Epithelial cell of proximal tubule (primary cell): ENCODE data around the gene PADI6. TPM values are rescaled to one million over a fixed set of nuclear protein-coding genes. Genes with fewer than 3 reads are reported as not detected.

Experiments used
- DNase-seq: peaks from one replicate; pipeline ENCODE4 v3.0.0-alpha.2; 2011; ENCODE audit warnings: low read depth
- H3K4me3 ChIP-seq: 2 replicates; pipeline ENCODE4 v1.5.1; 2011; ENCODE audit warnings: low read depth, mild to moderate bottlenecking, low read length
- total RNA-seq: library from RNA; depleted of rRNA; stranded (reverse); fragments of >200 nt; gene quantifications from 2 replicates; pipeline ENCODE4 v1.2.3, GENCODE V29; 2015
- TF ChIP-seq, protein P1 (sequence below): conservative IDR thresholded peaks from 2 replicates; pipeline ENCODE4 v1.5.1; 2012; ENCODE audit warnings: low read depth, mild to moderate bottlenecking, low read length

The PADI6 gene
- total RNA-seq, 1 donor from 2014 or later = not detected

DNA sequence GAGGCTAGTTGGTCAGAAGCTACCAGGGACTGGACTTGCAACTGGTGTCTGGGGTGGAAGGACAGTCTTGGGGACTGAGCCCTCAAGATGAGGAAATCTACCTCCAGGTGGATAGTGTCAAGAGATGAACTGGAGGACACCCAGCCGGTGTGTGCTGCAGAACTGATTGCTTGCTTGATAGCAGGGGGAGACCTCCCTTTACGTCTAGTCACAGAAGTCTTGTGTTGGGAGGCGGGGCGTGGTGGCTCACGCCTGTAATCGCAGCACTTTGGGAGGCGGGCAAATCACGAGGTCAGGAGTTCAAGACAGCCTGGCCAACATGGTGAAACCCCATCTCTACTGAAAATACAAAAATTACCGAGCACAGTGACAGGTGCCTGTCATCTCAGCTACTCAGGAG is 62.6 kb downstream of the PADI6 start:
- no peak overlapping the region for H3K4me3 ChIP-seq
- no peak for DNase-seq
- TF ChIP-seq, protein P1, sequence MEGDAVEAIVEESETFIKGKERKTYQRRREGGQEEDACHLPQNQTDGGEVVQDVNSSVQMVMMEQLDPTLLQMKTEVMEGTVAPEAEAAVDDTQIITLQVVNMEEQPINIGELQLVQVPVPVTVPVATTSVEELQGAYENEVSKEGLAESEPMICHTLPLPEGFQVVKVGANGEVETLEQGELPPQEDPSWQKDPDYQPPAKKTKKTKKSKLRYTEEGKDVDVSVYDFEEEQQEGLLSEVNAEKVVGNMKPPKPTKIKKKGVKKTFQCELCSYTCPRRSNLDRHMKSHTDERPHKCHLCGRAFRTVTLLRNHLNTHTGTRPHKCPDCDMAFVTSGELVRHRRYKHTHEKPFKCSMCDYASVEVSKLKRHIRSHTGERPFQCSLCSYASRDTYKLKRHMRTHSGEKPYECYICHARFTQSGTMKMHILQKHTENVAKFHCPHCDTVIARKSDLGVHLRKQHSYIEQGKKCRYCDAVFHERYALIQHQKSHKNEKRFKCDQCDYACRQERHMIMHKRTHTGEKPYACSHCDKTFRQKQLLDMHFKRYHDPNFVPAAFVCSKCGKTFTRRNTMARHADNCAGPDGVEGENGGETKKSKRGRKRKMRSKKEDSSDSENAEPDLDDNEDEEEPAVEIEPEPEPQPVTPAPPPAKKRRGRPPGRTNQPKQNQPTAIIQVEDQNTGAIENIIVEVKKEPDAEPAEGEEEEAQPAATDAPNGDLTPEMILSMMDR = no peak

DNA sequence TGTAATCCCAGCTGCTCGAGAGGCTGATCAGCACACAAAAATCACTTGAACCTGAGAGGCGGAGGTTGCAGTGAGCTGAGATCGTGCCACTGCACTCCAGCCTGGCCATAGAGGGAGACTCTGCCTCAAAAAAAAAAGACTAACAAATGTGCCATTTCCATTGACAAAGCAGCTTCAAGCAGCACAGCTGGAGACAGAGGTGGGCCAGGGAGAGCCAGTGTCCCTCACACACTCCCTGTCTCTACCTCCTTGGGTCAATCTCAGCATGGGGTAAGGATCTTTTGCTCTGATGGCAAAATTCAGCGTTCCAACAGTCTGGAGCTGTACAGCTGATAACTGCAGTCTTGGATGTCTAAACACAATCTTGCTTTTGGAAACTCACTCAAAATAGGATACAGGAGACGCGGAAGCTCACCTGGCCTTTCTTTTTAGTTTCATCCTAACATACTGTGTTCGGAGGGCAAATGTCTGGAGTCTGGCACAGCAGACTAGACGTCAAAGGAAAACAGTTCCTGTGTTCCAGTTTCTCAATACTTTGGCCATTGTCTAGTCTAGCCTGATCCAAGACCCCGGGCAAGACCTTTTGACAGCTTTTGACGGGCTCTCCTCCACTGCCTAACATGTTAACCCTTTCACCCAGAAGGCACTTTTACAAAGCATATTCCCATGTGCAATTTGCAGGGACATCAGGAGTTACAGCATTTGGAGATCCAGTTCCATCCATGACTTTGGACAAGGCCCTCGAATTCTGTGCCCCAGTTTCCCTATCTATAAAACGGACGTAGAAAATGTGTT is 64.6 kb downstream of the PADI6 start:
- no peak for DNase-seq
- H3K4me3 ChIP-seq = peak overlapping the region; percentile 97
- TF ChIP-seq, protein P1 = no peak

DNA sequence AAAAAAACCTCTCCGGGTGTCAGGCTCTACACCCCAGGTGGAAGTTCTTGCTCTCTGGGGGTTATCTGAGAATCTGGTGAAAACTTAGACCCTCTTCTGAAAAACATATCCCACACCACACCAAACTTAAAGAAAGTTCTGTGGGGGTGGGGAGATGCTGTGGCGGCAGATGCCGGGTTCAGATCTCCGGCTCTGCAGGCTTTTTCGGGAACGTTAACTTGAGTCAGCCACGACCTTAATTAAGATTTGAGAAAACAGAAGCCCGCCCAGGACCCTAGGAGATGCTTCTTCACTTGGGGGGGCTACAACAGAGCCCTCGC is 65.2 kb downstream of the PADI6 start:
- TF ChIP-seq, protein P1 = no peak
- DNase-seq = no peak
- H3K4me3 ChIP-seq = peak overlapping the region; percentile 97

DNA sequence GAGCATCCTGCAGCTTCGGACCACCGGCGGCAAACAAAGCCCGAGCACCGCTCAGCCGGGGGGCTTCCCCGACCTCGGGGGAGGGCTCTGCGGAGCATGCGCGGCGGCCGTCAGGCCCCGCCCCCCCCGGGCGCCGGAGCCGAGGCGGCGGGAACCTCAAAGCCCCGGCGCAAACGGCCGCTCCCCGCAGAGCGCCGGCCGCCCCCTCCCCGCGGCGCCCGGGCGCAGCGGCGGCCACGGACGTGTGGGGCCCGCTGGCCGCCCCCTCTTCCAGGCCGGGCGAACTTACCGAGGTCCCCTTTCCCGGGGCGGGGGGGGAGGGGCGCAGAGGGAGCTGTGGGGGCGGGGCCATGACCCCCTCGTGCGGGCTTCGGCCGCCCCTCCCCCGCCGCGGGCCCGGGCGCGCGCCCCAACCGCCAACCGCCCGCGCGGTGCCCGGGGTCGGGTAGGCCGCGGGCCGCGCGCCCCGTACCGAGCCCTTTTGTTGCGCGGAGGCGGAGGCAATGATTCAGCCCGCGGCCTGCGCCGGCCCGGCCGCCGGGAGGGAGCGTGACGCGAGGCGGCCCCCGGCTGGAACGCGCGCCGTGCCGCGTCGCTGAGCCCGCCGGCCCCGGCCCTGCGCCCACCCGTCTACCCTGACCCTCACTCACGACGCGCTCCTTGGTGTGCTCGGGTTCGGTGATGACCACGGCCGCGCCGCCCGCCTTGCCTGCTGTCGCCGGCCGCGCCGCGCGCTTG is 65.8 kb downstream of the PADI6 start:
- H3K4me3 ChIP-seq = peak overlapping the region; percentile 97
- DNase-seq = no peak
- TF ChIP-seq, protein P1 = no peak

DNA sequence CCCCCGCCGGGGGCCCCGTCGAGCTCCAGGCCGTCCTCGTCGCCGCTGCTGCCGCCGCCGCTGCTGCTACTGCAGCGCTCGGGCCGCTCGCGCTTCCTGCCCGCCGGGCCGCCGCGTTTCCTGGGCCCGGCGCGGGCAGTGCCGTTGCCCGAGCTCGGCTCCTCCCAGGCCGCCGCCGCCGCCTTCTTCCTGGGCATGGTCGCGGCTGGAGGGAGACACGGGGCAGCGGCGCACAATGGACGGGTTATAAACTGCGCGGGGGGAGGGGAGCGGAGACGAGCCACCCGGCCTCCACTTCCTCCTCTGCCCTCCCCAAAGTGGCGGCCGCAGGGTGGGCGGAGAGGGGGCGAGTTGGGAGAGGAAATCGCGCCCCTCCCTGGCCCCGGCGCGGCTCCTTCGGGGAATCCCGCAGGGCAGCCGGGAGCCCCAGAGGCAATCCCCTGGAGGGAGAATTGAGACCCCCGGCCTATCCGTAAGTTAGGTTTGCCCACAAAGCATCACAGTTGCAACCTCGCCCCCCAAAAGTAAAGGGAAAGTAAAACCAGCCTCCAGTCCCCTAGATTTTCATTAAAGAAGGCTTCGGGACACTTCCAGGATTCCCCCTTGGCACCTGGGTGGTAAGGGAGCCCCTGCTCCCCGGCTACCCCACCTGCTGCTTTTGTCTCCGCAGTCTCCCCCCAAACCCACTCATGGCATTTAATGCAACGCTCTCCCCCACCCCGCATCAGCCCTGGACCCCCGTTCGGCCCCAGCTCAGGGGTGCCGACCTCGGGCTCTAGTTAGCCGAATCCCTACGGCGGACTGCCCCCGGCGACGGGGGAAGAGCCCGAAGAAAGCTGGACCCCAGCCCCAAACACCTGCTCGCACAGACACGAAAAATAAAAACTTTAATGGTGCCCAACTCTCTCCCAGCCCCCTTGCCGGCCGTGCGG is 66.6 kb downstream of the PADI6 start:
- no peak for DNase-seq
- TF ChIP-seq, protein P1 = no peak
- peak overlapping the region; percentile 97 for H3K4me3 ChIP-seq

DNA sequence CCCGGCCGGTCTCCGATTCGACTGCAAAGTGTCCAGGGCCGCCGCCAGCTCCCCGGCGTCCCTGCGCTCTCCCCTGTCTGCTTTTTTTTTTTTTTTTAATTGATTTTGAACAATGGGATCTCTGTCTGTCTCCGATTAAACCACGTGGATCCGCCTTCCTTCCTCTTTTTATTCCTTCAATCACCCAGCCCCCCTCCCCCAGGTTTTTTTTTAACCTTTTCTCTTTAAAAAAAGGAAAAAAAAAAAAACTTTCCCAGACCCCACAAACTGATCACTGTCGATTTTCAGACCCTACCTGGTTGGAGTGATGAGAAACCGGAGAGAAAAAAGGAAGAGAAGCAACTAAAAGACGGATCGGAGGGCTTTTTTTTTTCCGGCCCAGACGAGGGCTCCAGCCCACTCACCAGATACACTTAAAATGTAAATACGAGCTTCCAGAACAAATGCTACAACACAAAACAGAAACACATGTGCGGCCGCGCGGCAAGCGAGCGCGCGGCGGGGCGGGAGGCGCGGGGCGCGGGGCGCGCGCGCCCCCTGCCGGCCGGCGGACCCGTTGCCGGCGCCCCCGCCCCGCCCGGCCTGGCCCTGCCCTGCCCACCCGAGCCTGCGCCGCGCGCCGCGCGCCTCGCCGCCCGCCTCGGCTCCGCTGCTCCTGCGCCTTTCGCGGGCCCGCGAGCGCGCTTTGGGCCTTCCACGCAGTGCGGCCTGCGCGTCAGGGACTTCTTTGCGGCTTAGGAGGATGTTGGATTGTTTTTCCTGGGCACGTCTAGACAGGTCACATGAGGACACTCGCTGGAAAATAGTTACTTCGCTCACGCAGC is 67.5 kb downstream of the PADI6 start, which contains the start of gene RCC2:
RCC2 (minus strand) TSS at position 428 of the 824 bp plus-strand sequence. CDS start 1,163 bp downstream, outside the sequence.
- peak within 1 kb of the TSS; percentile 97 for H3K4me3 ChIP-seq
- peak; percentile 13 for DNase-seq
- TF ChIP-seq, protein P1 = no peak
